Measurements from ENCODE around the gene ZFR2. TPM values are rescaled to one million over a fixed set of nuclear protein-coding genes. Genes with fewer than 3 reads are reported as not detected.

The ZFR2 gene
- polyA plus RNA-seq, 3 donors = not detected

DNA sequence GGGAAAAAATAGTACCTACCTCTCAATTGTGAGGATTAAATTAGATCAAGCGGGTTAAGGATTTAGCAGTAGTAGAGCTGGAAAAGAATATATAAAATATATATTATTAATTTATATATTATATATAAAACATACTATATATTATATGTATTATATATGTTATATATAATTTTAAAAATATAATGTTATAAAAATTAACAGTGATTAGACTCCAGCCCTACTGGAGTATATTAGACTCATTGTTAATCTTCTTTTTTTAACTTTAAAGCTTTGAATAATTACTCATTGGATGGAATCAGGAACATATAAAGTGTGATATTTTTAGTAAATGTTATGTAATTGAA, 106.7 kb downstream of the ZFR2 start:
- Histone ChIP-seq H3K4me1 (ENCODE audit: control insufficient read depth in 1 of 2, insufficient read depth in 2 of 2, low read length in 2 of 2) (peaks cover 23 to 24% of the 10 kb centered on the region in 2 donors), H3K36me3 (replicated peaks in 1 of 2; ENCODE audit: control insufficient read depth in 1 of 2, insufficient read depth in 2 of 2, low read length in 2 of 2) (peaks cover 19 to 29% of the 10 kb centered on the region in 2 donors), H3K9me3 (replicated peaks in 1 of 2; ENCODE audit: control insufficient read depth in 1 of 2, insufficient read depth in 1 of 2, low read length in 2 of 2) (no peaks in the 10 kb centered on the region), H3K27me3 (ENCODE audit: control insufficient read depth in 2 of 2, insufficient read depth in 2 of 2, low read length in 2 of 2) (no peaks in the 10 kb centered on the region), H3K4me2 (replicated peaks; ENCODE audit: extremely low read depth, low read length, poor library complexity, severe bottlenecking) (peak overlapping the region; percentile 79), H2AFZ (ENCODE audit: insufficient read depth, low read depth, low read length, poor library complexity, severe bottlenecking) (no peak overlapping the region), H3K79me2 (ENCODE audit: insufficient read depth, low read length) (peaks cover 12% of the 10 kb centered on the region), H3K9ac (ENCODE audit: insufficient read depth, low read length, poor library complexity, severe bottlenecking) (no peak overlapping the region), H3K4me3 (replicated peaks in 1 of 3; ENCODE audit: low read depth in 2 of 3, low read length in 3 of 3) (peak overlapping the region in 2 of 3 experiments; percentile 87 to 95), H3K27ac (ENCODE audit: low read depth in 1 of 2, low read length in 2 of 2) (peak overlapping the region; percentile 98 to 99), H4K20me1 (ENCODE audit: insufficient read depth, low read length) (peaks cover 4% of the 10 kb centered on the region)
- peaks cover 0 to 3% (median 0%) of the 10 kb centered on the region in 3 donors for H3K27me3 Mint-ChIP-seq (ENCODE audit: low read depth in 3 of 3)
- peaks cover 11 to 48% of the 10 kb centered on the region in 2 donors for H3K36me3 Mint-ChIP-seq
- no CpG with 5 or more reads among the region's 1 CpG for WGBS (ENCODE audit: insufficient coverage)
- peak overlapping the region; percentile 99 to 100 (median 99) for H3K27ac Mint-ChIP-seq
- peaks cover 19% of the 10 kb centered on the region for H3K4me1 Mint-ChIP-seq
- TF ChIP-seq, protein P1, sequence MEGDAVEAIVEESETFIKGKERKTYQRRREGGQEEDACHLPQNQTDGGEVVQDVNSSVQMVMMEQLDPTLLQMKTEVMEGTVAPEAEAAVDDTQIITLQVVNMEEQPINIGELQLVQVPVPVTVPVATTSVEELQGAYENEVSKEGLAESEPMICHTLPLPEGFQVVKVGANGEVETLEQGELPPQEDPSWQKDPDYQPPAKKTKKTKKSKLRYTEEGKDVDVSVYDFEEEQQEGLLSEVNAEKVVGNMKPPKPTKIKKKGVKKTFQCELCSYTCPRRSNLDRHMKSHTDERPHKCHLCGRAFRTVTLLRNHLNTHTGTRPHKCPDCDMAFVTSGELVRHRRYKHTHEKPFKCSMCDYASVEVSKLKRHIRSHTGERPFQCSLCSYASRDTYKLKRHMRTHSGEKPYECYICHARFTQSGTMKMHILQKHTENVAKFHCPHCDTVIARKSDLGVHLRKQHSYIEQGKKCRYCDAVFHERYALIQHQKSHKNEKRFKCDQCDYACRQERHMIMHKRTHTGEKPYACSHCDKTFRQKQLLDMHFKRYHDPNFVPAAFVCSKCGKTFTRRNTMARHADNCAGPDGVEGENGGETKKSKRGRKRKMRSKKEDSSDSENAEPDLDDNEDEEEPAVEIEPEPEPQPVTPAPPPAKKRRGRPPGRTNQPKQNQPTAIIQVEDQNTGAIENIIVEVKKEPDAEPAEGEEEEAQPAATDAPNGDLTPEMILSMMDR (IDR thresholded peaks at IDR 0.05) = no peak
- peak overlapping the region; percentile 93 to 98 for H3K4me3 Mint-ChIP-seq
- no peak for DNase-seq
- intact Hi-C loops (cut with micrococcal nuclease) = loop anchor here in 1 of 2 donors (5.0 kb wide), 1 partner anchor 60 kb away; no protein-coding TSS in a partner anchor
- no peaks in the 10 kb centered on the region for H3K9me3 Mint-ChIP-seq

DNA sequence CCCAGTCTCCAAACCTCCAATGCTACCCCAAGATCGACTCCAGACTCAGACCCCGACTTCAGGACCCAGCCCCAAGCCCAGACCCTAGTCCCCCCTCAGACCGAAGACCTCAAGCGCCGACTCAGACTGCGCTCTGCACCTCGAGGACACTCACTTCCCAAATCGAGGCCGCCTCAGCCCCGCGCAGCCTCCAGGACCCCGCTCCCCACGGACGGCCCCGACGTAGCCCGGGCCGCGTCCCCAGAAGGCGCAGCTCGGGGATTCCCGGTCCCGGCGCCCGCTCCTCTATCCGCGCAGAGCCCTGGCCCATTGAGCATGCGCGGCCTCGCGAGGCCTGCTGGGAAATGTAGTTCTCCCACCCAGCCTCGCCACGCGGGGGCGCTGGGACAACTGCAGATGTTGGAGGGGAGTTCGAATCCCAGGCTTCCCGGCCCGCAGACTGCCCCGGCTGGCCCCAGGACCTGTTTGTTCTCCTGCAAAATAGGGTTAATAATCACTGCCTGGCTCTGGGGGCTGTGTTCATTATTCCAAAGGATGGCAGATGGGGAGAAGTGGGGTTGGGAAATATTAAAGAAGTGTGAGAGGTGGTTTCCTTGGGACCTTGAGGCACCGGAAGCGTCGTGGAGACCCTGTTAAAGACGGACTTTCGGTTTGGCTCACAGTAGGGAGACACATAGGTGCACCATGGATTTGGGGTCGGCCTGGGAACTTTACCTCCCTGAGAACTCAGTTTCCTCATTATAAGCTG, 107.3 kb downstream of the ZFR2 start, which contains the start of gene APBA3:
Gene APBA3 (minus strand): TSS at position 311 of the 748 bp plus-strand sequence. CDS start 1,428 bp downstream, outside the sequence.
- Histone ChIP-seq H3K4me1 (ENCODE audit: control insufficient read depth in 1 of 2, insufficient read depth in 2 of 2, low read length in 2 of 2) (peaks cover 23 to 24% of the 10 kb centered on the region in 2 donors), H3K27me3 (ENCODE audit: control insufficient read depth in 2 of 2, insufficient read depth in 2 of 2, low read length in 2 of 2) (no peaks in the 10 kb centered on the region), H3K36me3 (replicated peaks in 1 of 2; ENCODE audit: control insufficient read depth in 1 of 2, insufficient read depth in 2 of 2, low read length in 2 of 2) (peaks cover 14 to 24% of the 10 kb centered on the region in 2 donors), H2AFZ (ENCODE audit: insufficient read depth, low read depth, low read length, poor library complexity, severe bottlenecking) (peak within 1 kb of the TSS; percentile 91), H3K4me3 (replicated peaks in 1 of 3; ENCODE audit: low read depth in 2 of 3, low read length in 3 of 3) (peak within 1 kb of the TSS; percentile 52 to 95 (median 87)), H4K20me1 (ENCODE audit: insufficient read depth, low read length) (peaks cover under 1% of the 10 kb centered on the region), H3K9ac (ENCODE audit: insufficient read depth, low read length, poor library complexity, severe bottlenecking) (peak within 1 kb of the TSS; percentile 94), H3K9me3 (replicated peaks in 1 of 2; ENCODE audit: control insufficient read depth in 1 of 2, insufficient read depth in 1 of 2, low read length in 2 of 2) (no peaks in the 10 kb centered on the region), H3K79me2 (ENCODE audit: insufficient read depth, low read length) (peaks cover 12% of the 10 kb centered on the region), H3K4me2 (replicated peaks; ENCODE audit: extremely low read depth, low read length, poor library complexity, severe bottlenecking) (peak within 1 kb of the TSS; percentile 79), H3K27ac (ENCODE audit: low read depth in 1 of 2, low read length in 2 of 2) (peak within 1 kb of the TSS; percentile 98 to 99)
- TF ChIP-seq, protein P1 (IDR thresholded peaks at IDR 0.05) = peak; percentile 74
- under 1% methylated on average over 35 of the region's 45 CpGs for WGBS (ENCODE audit: insufficient coverage)
- peak; percentile 88 to 92 (median 88) for DNase-seq
- Mint-ChIP-seq H3K9me3 (no peaks in the 10 kb centered on the region), H3K27ac (peak within 1 kb of the TSS; percentile 99 to 100 (median 99)), H3K4me1 (peaks cover 19% of the 10 kb centered on the region), H3K27me3 (ENCODE audit: low read depth in 3 of 3) (peaks cover 0 to 3% (median 0%) of the 10 kb centered on the region in 3 donors), H3K36me3 (peaks cover 8 to 46% of the 10 kb centered on the region in 2 donors), H3K4me3 (peak within 1 kb of the TSS; percentile 93 to 98)
- intact Hi-C loops (cut with micrococcal nuclease) = loop anchor here in 1 of 2 donors (5.0 kb wide), 1 partner anchor 61 kb away; no protein-coding TSS in a partner anchor
